GM12874 (cell line): ENCODE results near the gene PLK2.

Experiments used
- TF ChIP-seq, protein P1 (sequence below): IDR thresholded peaks from 2 replicates; pipeline ENCODE4 v1.5.1; 2011; ENCODE audit warnings: low read depth, mild to moderate bottlenecking, control low read depth, low read length, moderate library complexity; ENCODE audit not compliant: insufficient read depth

Gene PLK2

DNA sequence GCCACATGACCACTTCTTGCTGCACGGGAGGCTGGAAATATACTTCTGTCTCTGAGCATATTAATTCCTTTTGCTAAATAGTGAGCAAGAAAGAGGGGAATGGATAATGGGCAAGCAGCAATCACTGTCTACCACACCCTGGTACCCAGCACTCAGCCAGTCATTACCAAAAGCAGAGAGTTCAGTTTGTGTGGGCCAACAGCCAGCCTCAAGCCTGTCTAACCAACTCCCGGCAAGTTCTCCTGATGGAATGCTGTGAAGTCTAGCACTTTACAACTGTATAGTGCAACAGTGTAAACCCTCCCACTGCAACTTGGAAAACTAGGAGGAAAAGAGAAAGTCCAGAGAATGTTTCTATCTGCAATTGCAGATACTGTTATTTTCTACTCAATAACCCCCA is 47.8 kb downstream of the PLK2 start:
- TF ChIP-seq, protein P1, sequence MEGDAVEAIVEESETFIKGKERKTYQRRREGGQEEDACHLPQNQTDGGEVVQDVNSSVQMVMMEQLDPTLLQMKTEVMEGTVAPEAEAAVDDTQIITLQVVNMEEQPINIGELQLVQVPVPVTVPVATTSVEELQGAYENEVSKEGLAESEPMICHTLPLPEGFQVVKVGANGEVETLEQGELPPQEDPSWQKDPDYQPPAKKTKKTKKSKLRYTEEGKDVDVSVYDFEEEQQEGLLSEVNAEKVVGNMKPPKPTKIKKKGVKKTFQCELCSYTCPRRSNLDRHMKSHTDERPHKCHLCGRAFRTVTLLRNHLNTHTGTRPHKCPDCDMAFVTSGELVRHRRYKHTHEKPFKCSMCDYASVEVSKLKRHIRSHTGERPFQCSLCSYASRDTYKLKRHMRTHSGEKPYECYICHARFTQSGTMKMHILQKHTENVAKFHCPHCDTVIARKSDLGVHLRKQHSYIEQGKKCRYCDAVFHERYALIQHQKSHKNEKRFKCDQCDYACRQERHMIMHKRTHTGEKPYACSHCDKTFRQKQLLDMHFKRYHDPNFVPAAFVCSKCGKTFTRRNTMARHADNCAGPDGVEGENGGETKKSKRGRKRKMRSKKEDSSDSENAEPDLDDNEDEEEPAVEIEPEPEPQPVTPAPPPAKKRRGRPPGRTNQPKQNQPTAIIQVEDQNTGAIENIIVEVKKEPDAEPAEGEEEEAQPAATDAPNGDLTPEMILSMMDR = no peak

DNA sequence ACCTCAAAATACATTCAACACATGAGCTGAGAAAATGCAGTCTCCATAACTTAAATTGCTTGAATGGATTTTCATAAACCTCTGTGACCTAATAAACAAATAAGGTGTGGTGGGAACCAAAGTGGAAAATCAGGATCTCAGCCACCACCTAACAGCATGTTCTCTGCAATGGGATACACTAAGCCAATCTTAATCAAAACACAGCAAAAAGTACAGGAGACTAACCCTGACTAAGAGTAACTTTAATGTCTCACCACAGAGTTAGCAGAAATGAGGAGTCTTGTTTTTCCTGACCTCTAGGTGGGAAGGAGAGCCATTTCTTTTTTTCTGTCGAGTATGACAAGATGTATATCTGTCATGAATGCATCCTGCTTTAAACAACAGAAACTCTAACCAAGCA is 48.5 kb downstream of the PLK2 start:
- TF ChIP-seq, protein P1 = no peak

DNA sequence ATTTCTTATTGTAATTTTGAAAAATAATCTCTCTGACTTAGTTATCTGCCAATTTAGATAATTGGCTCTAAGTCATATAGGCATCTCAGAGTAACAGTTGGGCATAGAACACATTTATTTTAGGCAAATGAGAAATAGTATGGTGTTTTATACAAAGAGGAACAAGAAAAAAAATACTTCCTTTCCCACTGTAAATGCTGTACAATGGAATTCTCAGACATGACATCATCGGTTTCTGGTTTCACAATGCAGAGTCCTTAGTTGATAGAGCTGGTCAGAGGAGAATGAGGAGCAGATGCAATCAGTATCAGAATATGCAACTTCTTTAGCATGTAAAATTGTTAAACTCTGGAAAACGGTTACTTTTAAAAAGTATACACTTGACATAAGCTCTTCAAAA is 49.4 kb downstream of the PLK2 start:
- TF ChIP-seq, protein P1 = no peak

DNA sequence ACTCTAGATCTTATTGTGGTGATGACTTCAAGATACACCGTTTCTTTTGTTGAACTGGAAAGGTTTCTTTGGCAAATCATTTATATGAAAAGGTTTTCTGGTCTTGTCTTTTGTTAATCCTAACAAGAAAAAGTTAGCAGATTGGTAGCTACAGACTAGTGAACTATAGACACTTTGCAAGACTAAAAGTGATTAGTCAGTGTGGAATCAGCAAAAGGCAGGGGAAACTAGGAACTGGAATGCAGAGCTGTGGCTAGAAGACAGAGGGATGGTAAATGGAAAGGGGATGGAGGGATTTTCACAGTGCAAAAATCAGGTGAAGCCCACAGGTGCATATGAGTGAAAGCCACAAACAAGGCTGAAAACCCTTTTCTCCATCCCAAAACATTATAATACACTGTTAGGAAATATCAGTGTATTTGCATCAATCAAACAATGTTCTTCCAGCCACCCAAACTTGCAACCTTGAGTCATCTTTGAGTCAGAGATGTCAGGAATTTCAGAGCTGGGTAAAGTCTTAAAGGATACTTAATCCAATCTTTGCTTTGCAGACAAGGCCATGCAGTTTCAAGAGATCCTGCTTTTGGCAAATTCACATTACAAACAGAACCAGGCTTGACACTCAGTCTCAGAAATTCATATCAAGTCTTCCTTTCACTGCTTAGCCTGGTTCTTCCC is 52.7 kb downstream of the PLK2 start:
- TF ChIP-seq, protein P1 = no peak

DNA sequence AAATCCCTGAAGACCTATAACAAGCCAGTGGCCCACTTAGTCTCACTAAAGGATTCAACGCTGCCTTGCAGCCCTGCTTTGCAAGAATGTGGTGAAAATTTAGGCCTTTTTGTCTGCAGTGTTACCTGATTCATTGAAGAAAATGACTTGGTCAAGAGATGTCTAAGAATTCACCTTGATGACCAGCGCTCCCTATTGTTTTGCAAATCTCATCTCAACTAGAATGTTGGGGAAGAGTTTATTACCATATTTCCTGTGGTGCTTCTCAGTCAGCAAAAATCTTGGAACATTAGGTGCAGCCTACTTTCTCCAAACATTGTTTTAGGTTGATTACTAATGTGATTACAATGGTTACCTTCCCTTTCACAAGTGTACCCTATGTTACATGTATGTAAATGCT is 53.5 kb downstream of the PLK2 start:
- TF ChIP-seq, protein P1 = no peak

DNA sequence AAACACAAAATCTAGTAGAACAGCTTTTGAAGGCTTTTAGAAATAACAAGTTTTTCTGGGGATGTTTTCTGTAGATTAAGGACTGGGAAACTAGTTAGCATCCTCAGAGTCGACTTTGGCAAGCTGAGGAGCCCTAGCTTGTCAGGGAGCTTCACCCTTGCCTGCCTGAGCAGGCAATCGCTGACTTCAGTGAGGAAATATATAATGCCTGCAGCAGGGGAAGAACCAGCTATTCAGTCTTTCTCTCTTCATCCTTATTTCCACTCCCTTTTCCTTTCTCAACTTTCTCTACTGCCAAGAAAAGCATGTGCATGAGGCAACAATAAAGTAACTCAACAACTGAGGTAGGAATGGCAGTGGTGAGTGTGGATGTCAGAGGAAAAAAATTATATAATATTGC is 54.7 kb downstream of the PLK2 start:
- TF ChIP-seq, protein P1 = no peak

DNA sequence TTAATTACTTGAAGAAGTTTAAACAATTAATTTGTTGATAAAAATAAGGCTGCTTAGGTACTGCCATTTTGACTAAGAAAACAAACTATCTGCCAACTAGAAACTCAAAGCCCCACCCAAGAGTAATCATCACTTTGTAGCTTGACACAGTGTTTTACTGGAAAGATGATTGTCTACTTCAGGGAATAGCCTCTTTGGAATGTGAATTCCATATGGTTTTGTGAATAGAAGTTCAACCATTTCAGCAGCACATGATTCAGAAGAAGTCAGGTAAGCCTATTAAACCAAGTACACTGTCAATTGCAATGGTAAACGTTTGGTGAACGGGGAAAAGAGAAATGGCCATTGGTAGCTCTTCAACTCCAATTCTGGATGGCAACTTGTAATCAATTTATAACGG is 55.2 kb downstream of the PLK2 start:
- TF ChIP-seq, protein P1 = no peak
